ENCODE measurements around the gene HNRNPA3.

DNA sequence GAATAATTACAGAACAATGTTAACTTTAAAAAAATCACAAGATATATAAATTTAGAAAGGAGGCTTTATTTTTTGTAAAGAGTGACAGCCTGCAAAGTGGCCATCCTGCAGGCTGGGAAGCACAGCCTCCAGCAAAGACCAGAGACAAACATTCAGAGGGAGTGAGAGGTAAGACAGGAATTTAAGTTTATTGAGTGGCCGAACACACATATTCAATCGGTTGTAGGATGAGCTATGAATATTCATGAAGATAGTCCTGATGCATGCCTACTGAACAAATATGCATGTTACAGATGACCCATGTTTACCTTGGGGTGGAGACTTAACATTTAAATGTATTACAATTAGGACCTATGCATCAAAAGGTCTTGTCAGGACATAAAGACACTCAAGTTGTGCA lies 33.4 kb upstream of the HNRNPA3 start:
- TF ChIP-seq, protein P1, sequence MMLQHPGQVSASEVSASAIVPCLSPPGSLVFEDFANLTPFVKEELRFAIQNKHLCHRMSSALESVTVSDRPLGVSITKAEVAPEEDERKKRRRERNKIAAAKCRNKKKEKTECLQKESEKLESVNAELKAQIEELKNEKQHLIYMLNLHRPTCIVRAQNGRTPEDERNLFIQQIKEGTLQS (CRISPR knock-in tag; conservative IDR thresholded peaks at IDR 0.05), result no peak
- TF ChIP-seq, protein P2, sequence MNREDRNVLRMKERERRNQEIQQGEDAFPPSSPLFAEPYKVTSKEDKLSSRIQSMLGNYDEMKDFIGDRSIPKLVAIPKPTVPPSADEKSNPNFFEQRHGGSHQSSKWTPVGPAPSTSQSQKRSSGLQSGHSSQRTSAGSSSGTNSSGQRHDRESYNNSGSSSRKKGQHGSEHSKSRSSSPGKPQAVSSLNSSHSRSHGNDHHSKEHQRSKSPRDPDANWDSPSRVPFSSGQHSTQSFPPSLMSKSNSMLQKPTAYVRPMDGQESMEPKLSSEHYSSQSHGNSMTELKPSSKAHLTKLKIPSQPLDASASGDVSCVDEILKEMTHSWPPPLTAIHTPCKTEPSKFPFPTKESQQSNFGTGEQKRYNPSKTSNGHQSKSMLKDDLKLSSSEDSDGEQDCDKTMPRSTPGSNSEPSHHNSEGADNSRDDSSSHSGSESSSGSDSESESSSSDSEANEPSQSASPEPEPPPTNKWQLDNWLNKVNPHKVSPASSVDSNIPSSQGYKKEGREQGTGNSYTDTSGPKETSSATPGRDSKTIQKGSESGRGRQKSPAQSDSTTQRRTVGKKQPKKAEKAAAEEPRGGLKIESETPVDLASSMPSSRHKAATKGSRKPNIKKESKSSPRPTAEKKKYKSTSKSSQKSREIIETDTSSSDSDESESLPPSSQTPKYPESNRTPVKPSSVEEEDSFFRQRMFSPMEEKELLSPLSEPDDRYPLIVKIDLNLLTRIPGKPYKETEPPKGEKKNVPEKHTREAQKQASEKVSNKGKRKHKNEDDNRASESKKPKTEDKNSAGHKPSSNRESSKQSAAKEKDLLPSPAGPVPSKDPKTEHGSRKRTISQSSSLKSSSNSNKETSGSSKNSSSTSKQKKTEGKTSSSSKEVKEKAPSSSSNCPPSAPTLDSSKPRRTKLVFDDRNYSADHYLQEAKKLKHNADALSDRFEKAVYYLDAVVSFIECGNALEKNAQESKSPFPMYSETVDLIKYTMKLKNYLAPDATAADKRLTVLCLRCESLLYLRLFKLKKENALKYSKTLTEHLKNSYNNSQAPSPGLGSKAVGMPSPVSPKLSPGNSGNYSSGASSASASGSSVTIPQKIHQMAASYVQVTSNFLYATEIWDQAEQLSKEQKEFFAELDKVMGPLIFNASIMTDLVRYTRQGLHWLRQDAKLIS (CRISPR knock-in tag; IDR thresholded peaks at IDR 0.05; ENCODE audit: borderline replicate concordance), result no peak
- TF ChIP-seq NR3C1 (CRISPR knock-in tag; conservative IDR thresholded peaks at IDR 0.05; ENCODE audit: low read depth) (no peak), GABPB1 (CRISPR knock-in tag; IDR thresholded peaks at IDR 0.05) (no peak), CBFB (CRISPR knock-in tag; IDR thresholded peaks at IDR 0.05; ENCODE audit: low read depth) (no peak), JUN (CRISPR knock-in tag; IDR thresholded peaks at IDR 0.05) (no peak), FOXK1 (CRISPR knock-in tag; IDR thresholded peaks at IDR 0.05) (no peak), SMAD4 (CRISPR knock-in tag; IDR thresholded peaks at IDR 0.05) (no peak), SP1 (CRISPR knock-in tag; conservative IDR thresholded peaks at IDR 0.05) (no peak), RORB (CRISPR knock-in tag; IDR thresholded peaks at IDR 0.05) (no peak), OVOL2 (CRISPR knock-in tag; IDR thresholded peaks at IDR 0.05; ENCODE audit: borderline replicate concordance) (no peak)
- TF ChIP-seq, protein P3, sequence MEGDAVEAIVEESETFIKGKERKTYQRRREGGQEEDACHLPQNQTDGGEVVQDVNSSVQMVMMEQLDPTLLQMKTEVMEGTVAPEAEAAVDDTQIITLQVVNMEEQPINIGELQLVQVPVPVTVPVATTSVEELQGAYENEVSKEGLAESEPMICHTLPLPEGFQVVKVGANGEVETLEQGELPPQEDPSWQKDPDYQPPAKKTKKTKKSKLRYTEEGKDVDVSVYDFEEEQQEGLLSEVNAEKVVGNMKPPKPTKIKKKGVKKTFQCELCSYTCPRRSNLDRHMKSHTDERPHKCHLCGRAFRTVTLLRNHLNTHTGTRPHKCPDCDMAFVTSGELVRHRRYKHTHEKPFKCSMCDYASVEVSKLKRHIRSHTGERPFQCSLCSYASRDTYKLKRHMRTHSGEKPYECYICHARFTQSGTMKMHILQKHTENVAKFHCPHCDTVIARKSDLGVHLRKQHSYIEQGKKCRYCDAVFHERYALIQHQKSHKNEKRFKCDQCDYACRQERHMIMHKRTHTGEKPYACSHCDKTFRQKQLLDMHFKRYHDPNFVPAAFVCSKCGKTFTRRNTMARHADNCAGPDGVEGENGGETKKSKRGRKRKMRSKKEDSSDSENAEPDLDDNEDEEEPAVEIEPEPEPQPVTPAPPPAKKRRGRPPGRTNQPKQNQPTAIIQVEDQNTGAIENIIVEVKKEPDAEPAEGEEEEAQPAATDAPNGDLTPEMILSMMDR (IDR thresholded peaks at IDR 0.05), result no peak
- TF ChIP-seq, protein P4, sequence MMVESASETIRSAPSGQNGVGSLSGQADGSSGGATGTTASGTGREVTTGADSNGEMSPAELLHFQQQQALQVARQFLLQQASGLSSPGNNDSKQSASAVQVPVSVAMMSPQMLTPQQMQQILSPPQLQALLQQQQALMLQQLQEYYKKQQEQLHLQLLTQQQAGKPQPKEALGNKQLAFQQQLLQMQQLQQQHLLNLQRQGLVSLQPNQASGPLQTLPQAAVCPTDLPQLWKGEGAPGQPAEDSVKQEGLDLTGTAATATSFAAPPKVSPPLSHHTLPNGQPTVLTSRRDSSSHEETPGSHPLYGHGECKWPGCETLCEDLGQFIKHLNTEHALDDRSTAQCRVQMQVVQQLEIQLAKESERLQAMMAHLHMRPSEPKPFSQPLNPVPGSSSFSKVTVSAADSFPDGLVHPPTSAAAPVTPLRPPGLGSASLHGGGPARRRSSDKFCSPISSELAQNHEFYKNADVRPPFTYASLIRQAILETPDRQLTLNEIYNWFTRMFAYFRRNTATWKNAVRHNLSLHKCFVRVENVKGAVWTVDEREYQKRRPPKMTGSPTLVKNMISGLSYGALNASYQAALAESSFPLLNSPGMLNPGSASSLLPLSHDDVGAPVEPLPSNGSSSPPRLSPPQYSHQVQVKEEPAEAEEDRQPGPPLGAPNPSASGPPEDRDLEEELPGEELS (CRISPR knock-in tag; IDR thresholded peaks at IDR 0.05), result no peak
- TF ChIP-seq, protein P5, sequence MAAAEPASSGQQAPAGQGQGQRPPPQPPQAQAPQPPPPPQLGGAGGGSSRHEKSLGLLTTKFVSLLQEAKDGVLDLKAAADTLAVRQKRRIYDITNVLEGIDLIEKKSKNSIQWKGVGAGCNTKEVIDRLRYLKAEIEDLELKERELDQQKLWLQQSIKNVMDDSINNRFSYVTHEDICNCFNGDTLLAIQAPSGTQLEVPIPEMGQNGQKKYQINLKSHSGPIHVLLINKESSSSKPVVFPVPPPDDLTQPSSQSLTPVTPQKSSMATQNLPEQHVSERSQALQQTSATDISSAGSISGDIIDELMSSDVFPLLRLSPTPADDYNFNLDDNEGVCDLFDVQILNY (CRISPR knock-in tag; IDR thresholded peaks at IDR 0.05), result no peak

Data from WTC11 (cell line).